NCI-H128 (cell line): Measurements from ENCODE around the gene C16orf95.
"Not testable (repeated sequence)": the region's sequence is repeated elsewhere in the genome, so short reads cannot be mapped to it uniquely, and the experiment has no call there.

Source experiments
- DNase-seq: peaks from one replicate; lab custom pipeline; 2025; ENCODE audit not compliant: unreplicated experiment; lab: John Stamatoyannopoulos, UW

C16orf95 gene

GRCh38 chr16:87316923-87317749 is at the start of gene C16orf95:
Gene C16orf95, minus strand, starts transcription at chr16:87317392. Its CDS starts 150 bp downstream, at chr16:87317242.
- peak; percentile 85 for DNase-seq

DNA sequence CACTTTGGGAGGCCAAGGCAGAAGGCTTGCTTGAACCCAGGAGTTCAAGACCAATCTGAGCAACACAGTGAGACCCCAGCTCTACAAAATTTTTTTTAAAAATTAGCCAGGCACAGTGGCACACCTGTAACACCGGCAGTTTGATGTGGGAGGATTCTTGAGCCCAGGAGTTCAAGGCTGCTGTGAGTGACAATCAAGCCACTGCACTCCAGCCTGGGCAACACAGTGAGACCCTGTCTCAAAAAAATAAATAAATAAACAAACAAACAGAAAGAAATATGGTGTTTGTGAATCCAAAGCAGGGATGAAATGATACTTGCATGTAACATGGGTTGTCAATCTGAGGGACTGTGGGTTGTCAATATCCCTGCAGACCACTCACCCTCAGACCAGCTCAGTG is 49.7 kb upstream of the C16orf95 start:
- DNase-seq = no peak

- DNase-seq = no peak
Observed at GRCh38 chr16:87366288-87366687, 49.1 kb upstream of the C16orf95 start.

GRCh38 chr16:87365021-87365713 is 48.0 kb upstream of the C16orf95 start:
- no peak for DNase-seq

GRCh38 chr16:87363771-87364455 is 46.7 kb upstream of the C16orf95 start:
- no peak for DNase-seq

DNA sequence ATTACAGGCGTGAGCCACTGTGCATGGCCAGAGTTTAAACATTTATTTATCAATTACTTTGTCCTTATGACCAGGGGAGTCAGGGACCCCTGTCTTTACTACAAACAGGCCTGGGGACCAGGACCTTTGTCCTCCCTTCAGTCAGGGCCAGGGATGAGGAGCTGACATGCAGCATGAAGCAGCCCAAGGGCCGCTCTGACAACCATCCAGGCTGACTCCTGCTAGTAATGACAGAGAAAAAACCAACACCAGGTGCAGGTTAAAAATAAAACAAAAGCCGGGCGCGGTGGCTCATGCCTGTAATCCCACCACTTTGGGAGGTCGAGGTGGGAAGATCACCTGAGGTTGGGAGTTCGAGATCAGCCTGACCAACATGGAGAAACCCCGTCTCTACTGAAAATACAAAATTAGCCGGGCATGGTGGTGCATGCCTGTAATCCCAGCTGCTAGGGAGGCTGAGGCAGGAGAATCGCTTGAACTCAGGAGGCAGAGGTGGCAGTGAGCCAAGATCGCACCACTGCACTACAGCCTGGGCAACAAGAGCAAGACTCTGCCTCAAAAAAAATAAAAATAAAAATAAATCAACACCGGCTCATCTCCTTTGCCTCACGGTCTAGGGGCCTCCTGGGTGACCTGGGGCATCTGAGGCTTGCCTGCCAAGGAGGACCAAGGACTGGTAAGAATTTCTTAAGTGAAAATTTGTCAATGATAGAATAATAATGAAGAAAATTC is 45.8 kb upstream of the C16orf95 start:
- not testable (repeated sequence) for DNase-seq

- no peak for DNase-seq
Observed at GRCh38 chr16:87361916-87362619, 44.9 kb upstream of the C16orf95 start.

DNA sequence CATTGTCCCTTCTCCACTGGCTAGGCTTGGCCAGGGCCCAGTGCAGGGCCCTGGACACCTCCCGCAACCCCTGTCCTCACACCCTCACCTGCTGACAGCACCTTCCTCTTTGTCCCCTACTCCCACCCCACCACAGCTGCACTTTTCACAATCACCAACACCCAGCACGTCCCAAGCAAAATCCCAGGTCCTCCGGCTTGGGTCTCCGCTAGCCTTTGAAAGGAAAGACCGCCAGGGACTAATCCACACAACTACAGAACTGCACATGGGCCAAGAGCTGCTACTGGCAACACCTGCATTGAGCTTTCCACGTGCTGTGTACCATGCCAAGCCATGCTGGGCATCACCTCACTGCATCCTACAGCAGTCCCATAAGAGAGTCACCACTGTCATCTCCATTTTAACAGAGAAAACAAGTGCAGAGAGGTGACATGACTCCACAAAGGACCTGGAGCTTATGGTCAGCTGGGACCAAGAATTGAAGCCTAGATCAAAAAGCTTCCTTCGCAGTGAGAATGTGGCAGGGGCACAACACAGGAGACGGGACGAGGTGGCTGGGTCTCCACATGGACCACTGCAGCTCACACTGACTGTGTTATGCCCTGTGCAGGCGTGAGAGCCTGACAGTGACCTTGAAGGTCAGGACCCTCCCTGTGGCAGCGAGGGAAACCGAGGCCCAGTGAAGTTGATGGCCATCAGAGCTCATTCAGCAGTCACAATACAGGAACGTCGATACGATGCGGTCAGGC is 43.8 kb upstream of the C16orf95 start:
- DNase-seq = no peak

GRCh38 chr16:87359121-87359520 is 41.9 kb upstream of the C16orf95 start:
- no peak for DNase-seq

DNA sequence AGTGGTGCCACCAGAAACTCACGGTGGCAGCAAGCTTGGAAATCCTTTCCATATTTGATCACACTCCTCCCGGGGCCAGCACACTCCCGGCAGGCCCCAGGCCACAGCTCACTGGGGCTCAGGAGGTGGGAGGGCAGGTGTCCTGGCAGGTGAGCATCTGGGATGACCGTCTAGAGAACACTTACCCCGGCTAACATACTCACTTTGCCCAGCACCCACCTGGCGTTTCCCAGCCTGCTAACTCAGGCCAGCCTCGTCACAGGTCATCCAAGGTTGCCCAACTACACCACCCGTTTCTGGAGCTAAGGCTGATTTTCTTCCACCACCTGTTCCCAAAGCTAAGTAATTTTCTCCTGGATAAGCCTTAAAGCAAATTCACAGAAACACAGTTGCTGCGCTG is 41.5 kb upstream of the C16orf95 start:
- no peak for DNase-seq

DNA sequence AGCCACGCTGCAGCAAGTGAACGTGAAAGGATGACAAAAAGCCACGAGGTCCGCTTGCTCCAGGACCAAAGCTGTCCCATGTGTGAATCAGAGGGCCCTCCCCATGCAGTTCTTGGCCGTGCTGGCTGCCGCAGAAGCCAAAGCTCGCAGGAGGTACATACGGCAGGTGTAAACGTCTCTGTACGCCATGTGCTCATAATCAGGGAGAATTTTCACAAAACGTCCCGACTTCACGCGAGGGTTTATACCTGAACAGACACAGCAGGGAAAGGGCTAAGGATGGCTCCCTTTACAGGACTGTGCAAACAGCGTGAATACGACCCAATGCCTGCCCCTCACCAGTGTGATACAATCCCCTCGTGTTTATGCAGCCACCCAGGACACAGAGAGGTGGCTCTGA is 41.1 kb upstream of the C16orf95 start:
- no peak for DNase-seq

DNA sequence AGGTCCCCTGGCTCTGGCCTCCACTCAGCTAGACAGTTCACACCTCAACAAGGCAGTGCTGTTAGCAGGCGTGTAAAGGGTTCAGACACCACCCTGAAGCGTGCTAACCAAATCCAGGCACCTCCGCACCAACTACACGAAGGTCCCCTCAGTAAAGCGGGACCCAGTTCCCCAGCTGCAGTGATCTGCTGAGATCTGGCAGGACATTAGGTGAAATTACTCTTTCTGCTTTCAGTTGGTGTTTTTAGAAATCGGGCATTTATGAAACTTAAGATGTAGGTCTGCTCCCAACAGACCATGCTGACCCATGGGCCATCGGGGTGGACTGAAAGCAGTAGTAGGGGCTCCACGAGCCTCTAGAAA is 39.3 kb upstream of the C16orf95 start:
- DNase-seq = no peak

DNA sequence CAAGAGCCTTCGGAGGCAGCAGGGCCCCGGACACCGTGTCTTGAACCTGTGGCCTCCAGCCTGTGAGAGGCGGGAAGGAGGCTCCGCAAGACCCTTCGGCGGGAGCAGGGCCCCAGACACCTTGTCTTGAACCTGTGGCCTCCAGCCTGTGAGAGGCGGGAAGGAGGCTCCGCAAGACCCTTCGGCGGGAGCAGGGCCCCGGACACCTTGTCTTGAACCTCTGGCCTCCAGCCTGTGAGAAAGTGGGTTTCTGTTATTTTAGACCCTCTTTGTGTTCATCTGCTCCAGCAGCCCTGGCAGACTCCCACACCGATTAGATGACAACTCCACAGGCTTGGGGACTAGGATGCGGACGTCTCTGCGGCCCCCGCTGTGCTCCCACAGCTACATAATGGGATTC is 36.4 kb upstream of the C16orf95 start:
- DNase-seq = no peak

- DNase-seq = no peak
Observed at GRCh38 chr16:87352818-87353217, 35.6 kb upstream of the C16orf95 start.

DNA sequence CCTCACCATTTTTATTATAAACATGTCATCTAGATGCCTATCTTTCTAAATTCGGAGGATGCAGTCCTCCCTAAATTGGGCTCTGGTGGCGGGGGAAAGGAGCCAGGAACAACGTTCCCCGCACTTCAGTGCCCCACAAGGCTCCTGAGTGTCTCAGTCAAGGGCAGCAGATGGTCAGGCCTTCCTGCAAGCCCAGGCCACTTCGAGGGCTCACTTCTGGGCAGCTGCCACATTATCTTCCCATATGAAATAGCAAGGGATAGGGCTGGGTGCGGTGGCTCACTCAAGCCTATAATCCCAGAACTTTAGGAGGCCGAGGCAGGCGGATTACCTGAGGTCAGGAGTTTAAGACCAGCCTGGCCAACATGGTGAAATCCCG is 34.1 kb upstream of the C16orf95 start:
- DNase-seq = no peak

DNA sequence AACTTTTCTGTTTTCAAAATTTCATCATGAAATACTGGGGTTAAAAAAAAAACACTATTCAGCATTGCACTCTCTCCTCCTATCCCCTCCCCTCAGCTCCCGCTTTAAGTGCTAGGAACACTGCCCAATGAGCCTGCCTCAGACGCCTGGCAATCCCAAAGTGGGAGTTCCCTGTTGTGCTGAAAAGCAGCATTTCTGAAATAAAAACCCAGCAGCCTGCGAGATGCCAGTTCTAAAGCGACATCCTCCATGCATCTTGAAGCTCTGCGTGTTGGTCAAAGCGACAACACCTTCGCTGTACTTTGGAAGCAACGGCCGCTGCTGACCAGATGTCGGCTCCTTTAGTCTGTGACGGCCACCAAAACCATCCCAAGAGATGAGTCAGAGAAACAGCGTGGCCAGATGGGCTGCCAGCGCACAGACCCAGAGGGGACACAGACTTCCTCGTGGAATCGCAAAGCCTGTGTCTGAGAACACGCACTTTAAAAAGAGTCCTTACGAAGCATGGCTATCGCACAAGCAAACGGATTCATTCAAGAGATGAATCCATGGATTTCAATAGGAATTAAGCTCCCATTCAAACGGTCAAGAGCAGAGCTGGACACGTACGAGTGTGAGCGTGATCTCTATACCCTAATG is 33.6 kb upstream of the C16orf95 start:
- DNase-seq = no peak

- no peak for DNase-seq
Observed at GRCh38 chr16:87350031-87350430, 32.8 kb upstream of the C16orf95 start.

- DNase-seq = no peak
Observed at GRCh38 chr16:87348616-87349157, 31.5 kb upstream of the C16orf95 start.

DNA sequence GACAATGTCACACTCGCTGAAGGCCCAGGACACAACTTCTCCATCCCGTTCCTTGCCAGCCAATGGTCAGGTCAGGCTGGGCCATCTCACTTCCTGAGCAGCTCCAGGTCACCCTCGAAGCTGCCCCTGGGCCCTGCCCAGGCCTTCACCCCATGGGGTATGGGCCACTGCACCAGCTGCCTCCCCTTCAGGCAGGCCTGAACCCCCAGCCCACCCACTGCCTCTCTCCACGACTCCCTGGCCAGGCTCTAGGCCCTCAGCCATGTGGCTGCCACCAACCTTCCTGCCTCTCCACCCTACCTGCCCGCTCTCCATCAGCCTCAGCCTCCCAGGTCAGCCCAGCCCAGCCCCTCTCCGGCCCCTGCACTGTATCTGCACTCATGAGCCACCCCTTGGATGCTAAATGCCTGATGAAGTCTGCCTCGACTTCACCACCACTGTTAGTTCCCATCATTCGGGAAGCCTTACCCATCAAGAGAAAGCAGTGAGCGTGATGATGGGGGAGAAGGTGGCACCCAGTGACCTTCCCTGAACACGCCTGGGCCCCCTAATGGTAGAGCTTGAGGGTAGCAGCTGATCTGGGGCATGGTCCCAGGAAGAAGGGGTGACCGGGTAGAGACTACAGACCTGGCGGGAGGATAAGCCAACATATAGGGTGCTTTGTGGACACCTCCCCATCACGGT is 30.9 kb upstream of the C16orf95 start:
- DNase-seq = no peak
